NK-92 (cell line): ENCODE measurements around the gene PVALEF.

ENCODE experiments used
- DNase-seq: peaks from one replicate; lab custom pipeline; 2025; ENCODE audit not compliant: unreplicated experiment; lab: John Stamatoyannopoulos, UW

PVALEF gene

GRCh38 chr17:81165246-81166032, at the start of gene PVALEF:
Gene PVALEF, plus strand, starts transcription at chr17:81165507. Its CDS starts 15,720 bp downstream, at chr17:81181227.
- DNase-seq: no peak

GRCh38 chr17:81115749-81116464, 49.4 kb upstream of the PVALEF start:
- DNase-seq: no peak

DNA sequence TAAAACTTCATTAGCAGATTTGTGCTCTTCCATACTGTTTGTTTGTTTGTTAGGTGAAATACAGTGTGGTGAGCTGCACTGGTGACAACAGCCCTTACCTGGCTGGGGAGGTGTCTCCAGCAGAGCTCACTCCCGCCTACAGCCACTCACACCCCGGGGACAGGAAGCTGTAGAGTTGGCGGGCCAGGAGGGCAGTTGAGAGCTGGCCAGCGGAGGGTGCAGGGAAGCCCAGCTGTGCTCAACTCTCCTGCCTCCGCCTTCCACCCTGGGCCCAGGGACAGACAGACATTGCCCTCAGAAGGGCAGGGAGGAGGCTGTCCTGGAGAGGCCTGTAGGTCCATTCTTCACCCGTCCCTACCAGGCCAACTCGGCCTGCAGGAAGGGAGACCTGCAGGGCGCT, 48.6 kb upstream of the PVALEF start:
- DNase-seq: no peak

DNA sequence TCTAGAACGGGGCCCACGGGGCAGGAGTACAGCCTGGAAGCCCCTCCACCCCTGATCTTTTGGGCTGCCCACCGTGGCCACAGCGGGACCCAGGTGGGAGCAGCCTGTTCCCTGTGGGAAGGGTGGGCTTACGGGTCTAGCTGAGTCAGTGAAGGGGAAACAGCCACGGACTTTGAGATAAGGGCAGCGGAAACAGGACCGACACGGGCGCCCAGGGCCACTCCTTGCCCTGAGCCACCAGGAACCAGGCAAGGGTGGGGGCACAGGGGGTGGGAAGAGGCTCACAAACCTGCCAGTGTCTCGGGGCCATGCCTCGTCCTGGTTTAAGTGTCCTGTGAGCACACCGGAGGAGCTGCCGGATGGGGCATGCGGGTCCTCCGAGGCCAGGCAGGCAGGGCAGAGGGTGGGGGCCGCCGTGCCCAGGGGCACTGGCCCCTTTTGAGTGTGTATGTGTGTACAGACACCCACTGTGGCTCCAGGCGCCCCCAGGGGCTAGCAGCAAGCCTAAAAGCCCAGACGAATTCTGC, 47.6 kb upstream of the PVALEF start:
- DNase-seq: no peak

GRCh38 chr17:81118308-81119221, 46.7 kb upstream of the PVALEF start:
- no peak for DNase-seq

DNA sequence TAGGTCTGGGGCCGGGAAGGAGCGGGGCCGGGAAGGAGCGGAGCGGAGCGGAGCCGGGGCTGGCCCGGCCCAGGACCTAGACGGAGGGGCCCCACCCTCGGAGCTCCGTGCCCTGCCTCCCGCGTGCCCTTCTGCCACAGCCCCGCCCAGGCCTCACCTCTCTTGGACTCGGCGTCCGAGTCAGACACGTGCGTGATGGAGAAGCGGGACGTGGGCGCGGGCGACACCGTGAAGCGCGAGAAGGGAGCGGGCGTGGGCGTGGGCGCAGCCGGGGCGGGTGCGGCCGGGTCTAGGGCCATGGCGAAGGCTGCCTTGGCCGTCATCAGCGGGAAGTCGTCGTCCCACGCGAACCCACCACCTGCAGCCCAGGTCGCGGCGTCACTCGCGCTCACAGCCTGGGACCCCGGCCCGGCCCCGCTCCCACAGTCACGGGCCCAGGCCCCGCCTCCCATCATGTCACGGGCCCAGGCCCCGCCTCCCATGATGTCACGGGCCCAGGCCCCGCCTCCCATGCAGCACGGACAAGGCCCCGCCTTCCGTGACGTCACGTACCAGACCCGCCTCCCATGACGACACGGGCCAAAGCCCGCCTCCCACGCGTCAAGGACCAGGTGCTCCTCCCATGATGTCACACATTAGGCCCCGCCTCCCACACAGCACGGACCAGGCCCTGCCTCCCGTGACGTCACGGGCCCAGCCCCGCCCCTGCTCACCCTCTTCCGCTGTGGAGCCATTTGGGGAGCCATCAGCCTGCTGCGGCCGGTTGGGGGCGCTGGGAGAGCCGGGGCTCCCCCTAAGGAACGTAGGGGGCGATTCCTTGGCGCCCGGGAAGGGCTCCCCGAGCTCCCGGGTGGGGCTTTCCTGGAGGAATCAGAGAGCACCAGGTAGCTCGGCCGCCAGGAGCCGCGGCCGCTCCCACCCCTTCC, 45.8 kb upstream of the PVALEF start:
- peak; percentile 13 for DNase-seq

DNA sequence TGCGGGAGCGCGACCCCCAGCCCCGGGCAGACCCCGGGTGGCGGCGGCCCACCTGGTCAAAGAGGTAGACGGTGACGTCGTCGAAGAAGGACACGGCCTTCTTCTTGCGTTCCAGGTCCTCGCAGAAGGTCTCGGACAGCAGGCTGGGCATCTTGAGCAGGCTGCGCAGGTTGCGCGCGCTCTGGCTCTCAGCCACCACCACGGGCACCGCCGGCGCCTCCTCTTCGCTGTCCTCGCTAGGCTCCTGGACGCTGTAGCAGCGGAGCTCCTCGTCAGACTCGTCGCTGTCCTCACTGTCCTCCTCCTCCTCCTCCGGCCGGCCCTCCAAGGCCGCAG, 45.2 kb upstream of the PVALEF start:
- DNase-seq: no peak

- DNase-seq: no peak
These were observed 44.3 kb upstream of the PVALEF start for GRCh38 chr17:81120695-81121621.

DNA sequence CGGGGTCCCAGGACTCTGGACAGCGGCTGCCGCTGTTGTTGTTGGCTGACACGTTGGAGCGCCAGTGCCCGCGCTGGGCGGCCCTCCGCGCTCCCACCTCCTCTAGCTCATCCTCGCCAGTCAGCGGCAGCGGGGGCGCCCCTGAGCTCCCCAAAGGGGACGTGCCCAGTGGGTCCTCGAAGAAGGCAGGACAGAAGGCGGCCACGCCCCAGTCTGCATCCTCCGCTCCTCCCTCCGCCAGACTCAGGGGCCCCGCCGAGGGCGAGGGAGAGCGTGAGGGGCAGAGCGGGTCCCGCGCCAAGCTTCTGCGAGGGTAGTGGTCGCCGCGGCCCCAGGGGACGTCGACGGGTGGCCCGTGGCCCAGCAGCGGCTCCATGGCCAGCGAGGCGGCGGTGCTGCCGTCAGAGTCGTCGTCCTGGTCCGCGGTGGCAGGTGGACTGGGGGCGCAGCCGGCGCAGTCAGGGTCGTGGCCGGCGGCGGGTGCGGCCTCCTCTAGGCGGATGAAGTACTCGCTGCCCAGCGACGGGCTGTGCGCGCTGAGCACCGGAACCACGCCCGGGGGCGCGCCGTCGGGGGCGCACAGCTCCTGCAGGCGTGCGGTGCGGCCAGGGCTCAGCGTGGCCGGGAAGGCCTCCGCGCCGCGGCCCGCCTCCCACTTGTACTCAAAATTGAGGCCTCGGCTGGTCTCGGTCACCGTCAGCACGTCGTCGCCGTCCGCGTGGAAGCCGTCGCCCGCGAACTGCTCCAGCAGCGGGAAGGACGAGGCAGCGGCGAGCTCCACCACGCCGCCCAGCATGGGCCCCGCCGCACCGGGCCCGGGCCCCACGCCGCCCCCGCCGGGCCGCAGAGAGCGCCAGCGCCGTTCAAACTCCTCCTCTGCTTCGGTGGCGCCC, 43.2 kb upstream of the PVALEF start:
- DNase-seq: no peak

- no peak for DNase-seq
These were observed 42.0 kb upstream of the PVALEF start for GRCh38 chr17:81123052-81124048.

GRCh38 chr17:81124377-81124776, 40.9 kb upstream of the PVALEF start:
- no peak for DNase-seq

- DNase-seq: no peak
These were observed 39.7 kb upstream of the PVALEF start for GRCh38 chr17:81125573-81126081.

GRCh38 chr17:81126281-81127132, 38.8 kb upstream of the PVALEF start:
- no peak for DNase-seq

DNA sequence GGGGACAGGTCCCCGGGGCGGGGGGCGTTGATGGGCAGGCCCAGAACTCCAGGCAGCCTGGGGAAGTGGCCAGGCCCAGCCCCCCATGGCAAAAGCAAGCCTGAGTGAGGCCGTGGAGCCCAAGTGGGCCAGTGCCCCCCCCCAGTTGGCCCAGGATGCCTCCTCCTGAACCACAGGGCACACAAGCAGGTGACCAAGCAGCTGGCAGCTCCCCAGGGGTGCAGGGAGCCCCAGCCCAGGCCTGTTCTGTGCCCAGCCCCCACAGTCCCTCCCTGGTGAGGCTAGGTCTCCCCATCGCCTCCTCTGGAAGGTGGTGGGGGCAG, 38.2 kb upstream of the PVALEF start:
- no peak for DNase-seq

DNA sequence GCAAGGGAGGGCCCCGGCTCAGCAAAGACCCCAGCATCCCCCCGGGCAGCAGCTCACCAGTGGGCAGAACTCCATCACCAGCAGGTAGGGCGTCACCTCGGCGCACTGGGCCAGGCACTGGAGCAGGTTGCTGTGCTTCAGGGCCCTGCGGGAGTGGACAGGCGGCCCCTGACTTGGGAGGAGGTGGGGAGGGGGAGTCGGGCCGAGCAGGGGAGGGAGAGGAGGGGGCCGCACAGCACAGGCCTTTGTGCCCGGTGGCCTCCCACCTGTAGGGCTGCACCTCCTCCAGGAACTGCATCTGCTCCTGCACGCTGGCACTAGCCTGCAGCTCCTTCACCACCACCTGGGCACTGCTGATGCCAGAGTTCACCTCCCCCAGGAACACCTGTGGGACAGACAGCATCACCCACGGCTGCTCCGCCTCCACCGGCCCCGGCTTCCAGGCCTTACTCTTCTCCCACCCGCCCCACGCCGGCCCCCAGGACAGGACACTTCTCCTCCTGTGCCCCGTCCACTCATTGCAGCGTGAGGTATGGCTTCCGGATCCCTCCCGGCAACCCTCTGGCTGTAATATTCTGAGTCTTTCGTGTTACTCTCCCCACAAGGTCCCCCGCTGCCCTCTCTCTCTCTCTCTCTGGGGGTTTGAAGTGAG, 37.7 kb upstream of the PVALEF start:
- no peak for DNase-seq
